NCI-H2081 treated with DMSO at 0.1 percent for 48 hours (cell line): ENCODE data around the gene PRODH2.
"Not testable (repeated sequence)": the region's sequence is repeated elsewhere in the genome, so short reads cannot be mapped to it uniquely, and the experiment has no call there.

Experiments used
- DNase-seq: peaks from one replicate; lab custom pipeline; 2025; lab: John Stamatoyannopoulos, UW

The PRODH2 gene

DNA sequence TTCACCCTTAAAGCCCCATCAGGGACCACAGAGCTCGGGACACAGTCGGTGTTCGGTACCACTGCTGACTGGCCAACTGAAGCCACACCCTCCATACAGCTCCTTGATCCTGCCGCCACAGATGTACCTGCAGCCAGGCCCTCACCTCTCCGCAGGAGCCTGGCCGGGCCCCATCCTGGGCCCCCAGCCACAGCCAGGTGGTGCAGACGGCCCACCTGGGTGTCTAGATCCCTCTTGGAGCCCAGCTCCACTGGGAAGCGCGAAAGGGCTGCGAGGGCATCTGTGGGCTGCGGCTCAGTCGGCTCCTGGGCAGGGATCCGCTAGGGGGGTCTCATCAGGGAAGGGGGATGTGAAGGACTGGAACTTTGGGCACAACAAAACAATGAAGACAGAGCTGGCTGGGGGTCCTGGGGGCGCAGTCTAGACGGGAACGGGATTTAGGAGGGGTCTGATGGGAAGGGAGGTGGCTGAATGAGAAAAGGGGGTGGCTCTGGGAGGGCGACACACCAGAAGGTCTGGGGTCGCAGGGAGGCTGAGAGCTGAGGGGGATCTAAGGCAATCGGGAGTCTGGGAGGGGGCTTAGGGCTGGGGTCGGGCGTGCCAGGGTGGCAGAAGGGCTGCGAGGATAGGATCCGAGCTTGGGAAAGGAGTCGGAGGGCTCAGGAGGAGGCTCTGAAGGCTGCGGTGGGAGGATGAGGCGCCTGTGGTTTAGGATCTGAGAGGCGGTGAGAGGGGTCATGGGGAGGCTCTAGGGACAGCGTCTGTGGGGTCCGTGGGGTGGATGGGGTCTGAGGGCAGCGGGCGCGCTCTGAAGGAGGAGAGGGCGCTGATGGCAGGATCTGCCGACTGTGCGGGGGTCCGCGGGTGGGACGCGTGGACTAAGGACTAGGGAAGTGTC, 15.8 kb downstream of the PRODH2 start:
- no peak for DNase-seq

DNA sequence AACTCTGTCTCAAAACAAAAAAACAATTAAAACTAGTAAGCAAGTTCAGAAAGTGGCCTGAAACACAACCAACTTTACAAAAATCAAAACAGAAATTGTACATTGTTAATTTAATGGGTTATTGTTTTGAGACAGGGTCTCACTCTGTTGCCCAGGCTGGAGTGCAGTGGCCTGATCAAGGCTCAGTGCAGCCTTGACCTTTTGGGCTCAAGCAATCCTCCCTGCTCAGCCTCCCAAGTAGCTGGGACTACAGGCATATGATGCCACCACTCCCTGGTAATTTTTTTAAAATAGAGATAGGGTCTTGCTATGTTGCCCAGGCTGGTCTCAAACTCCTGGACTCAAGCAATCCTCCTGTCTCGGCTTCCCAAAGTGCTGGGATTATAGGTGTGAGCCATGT, 17.1 kb downstream of the PRODH2 start:
- DNase-seq = not testable (repeated sequence)

DNA sequence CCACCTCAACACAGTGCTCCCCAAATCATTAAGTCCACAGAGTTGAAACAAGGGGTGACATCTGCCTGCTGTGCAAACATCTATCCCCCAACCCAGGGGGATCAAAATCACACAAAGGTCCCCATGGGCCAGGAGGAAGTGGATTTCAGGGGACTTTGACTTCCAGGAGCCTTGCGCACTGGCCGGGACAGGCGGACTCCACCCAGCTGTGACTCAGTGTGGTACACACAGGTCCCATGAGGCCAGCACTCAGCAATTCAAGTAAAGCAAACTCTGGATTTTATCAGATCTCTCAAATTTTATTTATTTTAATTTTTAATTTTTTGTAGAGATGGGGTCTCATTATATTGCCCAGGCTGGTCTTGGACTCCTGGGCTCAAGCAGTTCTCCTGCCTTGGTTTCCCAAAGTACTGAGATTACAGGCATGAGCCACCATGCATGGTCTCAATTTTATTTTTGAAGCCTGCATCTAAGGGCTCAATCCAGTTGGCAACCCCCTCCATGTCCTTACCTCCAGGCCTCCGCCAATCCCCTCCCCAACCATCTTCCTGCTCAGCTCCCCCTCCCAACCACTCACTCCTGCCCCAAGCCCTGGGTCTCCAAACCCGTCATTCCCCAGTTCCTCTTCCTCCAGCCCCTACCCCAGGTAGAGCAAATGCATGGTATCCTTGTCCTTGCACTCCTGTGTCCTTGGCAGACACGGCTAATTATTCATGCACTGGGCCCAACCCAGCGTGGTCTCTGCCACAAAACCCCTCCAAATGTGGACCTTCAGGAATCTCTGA, 19.1 kb downstream of the PRODH2 start:
- DNase-seq = no peak

DNA sequence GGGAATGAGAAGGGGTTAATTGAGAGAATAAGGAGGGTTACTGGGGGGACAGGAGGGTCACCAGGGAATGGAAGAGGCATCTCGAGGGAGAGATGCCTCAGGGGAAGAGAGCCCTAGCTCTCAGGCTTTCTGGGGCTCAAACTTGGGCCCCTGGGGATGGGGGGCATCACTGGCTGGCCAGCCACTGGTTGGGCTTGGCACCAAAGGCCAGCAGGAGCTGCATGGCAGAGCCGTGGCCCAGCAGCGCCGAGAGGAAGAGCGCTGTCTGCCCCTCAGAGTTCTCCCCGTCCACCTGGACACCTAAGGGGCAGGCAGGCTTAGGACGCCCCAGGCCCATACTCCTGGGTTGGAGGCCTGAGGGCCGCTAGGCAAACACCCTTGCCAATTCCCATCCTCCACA, 19.8 kb downstream of the PRODH2 start:
- no peak for DNase-seq

GRCh38 chr19:35792312-35792711, 20.3 kb downstream of the PRODH2 start:
- no peak for DNase-seq

- DNase-seq = no peak
Measured at GRCh38 chr19:35791814-35792279, 20.8 kb downstream of the PRODH2 start.

DNA sequence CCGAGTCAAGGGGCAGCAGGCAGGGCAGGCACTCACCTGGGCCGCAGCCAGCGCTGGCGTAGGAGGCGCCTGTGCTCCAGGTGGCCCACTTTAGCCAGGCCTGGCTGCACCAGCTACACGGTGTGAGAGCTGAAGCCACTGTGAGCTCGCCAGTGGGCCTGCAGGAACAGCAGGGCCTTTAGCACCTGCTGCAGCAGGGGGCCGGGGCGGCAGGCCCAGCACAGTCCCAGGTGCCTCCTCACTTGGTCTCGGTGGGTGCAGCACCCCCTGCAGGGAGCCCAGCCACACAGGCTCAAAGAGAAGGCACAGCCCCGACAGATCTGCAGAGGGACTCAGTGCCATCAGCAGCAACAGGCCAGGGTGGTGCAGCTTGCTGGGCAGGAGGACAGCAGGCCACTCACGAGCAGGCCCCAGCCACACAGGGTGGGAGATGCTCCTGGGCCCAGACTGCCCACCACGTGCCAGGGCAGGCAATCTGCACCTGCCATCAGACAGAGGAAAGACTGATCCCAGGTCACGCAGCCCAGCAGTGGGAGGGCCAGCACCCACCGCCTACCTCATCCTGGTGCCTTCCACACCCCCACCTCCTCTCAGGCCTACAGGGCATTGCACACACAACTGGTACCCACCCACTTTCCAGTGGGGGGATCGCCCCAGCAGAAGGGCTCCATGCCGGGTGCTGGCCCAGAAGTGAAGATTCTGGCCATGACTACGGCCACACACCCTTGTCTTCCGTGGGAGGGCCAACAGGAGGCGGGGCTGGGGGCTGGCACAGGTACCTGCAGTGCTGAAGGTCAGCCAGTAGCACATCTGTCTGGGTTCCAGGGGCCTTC, 21.4 kb downstream of the PRODH2 start:
- no peak for DNase-seq

- no peak for DNase-seq
Measured at GRCh38 chr19:35789978-35790944, 22.4 kb downstream of the PRODH2 start.

GRCh38 chr19:35789195-35789977, 23.3 kb downstream of the PRODH2 start:
- no peak for DNase-seq

DNA sequence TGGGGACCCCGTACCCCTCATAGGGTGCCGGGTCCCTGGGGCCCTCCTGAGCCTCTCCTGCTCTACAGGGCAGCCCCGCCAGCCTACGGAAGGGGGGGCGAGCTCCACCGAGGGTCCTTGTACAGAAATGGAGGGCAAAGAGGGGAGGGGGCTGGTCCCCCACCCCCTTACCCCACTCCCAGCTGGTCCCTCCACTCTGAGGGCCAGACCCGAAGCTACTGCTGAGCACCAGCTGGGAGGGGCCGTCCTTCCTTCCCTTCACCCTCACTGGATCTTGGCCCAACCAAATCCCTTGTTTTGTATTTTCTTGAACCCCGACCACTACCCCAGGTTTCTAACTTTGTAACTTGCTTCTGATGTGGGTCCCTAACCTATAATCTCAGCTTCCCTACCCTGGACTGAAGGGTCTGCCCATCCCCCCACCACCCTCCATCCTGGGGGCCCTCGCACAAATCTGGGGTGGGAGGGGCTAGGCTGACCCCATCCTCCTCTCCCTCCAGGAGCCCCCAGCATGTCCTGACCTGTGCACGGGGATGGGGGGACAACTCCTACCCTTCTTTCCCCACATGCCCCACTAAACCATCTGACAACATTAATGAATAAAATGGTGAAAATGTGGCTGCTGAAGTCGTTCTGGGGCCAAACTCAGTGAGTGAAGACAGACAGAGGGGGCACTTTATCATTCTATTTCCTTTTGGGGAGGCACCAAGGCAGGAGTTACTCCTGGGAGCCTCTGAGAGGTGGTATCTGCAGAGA, 24.3 kb downstream of the PRODH2 start:
- DNase-seq = no peak

DNA sequence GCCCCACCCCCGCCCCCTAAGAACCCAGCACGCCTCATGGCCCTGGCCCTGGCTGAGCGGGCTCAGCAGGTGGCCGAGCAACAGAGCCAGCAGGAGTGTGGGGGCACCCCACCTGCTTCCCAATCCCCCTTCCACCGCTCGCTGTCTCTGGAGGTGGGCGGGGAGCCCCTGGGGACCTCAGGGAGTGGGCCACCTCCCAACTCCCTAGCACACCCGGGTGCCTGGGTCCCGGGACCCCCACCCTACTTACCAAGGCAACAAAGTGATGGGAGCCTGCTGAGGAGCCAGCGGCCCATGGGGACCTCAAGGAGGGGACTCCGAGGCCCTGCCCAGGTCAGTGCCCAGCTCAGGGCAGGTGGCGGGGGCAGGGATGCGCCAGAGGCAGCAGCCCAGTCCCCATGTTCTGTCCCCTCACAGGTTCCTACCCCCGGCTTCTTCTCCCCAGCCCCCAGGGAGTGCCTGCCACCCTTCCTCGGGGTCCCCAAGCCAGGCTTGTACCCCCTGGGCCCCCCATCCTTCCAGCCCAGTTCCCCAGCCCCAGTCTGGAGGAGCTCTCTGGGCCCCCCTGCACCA, 25.3 kb downstream of the PRODH2 start:
- DNase-seq = no peak

DNA sequence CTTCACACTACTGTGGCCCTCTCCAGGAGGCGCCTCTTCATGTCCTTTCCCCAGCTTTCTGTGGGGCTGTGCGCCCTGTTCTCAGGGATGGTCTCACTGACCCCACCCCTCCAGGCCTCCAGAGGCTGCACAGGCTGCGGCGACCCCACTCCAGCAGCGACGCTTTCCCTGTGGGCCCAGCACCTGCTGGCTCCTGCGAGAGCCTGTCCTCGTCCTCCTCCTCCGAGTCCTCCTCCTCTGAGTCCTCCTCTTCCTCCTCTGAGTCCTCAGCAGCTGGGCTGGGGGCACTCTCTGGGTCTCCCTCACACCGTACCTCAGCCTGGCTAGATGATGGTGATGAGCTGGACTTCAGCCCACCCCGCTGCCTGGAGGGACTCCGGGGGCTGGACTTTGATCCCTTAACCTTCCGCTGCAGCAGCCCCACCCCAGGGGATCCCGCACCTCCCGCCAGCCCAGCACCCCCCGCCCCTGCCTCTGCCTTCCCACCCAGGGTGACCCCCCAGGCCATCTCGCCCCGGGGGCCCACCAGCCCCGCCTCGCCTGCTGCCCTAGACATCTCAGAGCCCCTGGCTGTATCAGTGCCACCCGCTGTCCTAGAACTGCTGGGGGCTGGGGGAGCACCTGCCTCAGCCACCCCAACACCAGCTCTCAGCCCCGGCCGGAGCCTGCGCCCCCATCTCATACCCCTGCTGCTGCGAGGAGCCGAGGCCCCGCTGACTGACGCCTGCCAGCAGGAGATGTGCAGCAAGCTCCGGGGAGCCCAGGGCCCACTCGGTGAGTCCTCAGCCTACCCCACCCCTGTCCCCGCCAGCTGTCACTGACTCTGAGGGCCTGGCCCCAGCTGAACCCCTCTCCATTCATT, 26.1 kb downstream of the PRODH2 start:
- no peak for DNase-seq

GRCh38 chr19:35785339-35785627, 27.4 kb downstream of the PRODH2 start:
- DNase-seq = no peak

DNA sequence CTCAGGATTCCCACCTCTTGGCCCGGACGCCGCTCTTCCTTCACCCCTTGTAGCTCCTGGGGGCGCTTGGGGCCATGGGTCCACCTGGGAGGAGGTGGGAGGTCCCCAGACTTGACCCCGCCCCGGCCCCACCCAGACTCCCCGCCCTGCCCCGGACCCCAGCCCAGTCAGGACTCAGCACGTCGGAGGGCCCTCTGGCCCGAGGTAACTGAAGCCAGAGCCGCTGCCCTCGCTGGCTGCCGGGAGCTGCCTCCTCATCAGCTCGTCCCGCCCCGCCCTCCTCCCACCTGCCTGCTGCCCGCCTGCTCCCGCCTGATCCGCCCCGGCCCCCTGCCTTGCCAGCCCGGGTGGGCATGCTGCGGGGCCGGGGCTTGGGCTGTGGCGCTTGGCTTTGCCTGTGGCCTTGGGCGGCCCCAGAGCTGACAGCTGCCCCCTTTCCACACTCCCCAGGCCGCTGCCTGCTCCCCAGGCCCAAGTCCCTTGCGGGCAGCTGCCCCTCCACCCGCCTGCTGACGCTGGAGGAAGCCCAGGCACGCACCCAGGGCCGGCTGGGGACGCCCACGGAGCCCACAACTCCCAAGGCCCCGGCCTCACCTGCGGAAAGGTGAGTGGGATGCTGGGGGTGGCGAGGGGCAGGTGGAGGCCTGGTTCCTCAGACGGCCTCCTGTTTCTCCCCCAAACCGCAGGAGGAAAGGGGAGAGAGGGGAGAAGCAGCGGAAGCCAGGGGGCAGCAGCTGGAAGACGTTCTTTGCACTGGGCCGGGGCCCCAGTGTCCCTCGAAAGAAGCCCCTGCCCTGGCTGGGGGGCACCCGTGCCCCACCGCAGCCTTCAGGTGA, 27.9 kb downstream of the PRODH2 start:
- no peak for DNase-seq

DNA sequence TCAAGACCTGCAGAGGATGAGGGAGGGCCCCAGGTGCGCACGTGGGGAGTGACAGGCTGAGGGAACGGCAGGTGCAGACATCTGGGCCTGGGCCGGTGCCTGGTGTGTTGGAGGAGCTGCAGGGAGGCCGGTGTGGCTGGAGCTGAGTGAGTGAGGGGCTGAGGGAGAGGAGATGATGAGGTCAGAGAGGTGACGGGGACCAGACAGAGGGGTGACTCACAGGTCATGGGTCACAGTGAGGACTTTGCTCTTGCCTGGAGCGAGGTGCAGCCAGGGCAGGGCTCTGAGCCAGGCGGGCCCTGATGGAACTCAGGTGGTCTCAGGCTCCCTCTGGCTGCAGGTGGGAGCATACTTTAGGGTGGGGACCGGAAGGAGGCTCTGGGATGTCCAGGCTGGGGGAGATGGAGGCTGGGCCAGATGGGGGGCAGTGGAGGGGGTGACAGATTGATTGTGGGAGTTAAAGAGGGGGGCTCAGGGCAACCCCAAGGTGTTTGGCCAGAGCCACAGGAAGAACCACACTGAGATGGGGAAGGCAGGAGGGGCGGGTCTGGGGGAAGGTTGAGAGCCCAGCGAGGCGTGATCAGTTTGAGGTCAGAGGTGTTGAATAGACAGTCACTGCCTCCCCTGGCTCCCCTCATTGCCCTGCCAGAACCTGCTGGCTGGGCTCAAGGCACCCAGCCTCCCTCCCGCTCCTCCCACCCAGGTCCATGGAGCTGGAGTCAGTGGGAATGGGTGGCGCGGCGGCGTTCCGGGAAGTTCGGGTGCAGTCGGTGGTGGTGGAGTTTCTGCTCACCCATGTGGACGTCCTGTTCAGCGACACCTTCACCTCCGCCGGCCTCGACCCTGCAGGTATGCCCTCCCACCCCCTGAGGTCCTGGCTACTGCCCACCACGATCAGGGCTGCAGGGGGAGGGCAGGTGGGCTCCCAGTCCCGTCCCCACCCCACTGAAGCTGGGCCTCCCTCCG, 28.9 kb downstream of the PRODH2 start:
- DNase-seq = no peak

- no peak for DNase-seq
Measured at GRCh38 chr19:35782589-35782988, 30.1 kb downstream of the PRODH2 start.
